HL-60 (cell line): ENCODE data around the gene THRB.

Experiments used
- DNase-seq, 2 experiments: peaks; one replicate each; pipeline ENCODE4 v3.0.0-alpha.2; 2010 to 2020; ENCODE audit warnings: low read depth in 1 of 2, low spot score in 1 of 2
- H3K27ac ChIP-seq: fragments of 250-450 bp; sonication (Bioruptor Pico); replicated peaks from 2 replicates; pipeline ENCODE4 v1.5.1; 2020; ENCODE audit warnings: mild to moderate bottlenecking, moderate library complexity
- H3K27me3 ChIP-seq: fragments of 250-450 bp; sonication (Bioruptor Pico); 2 replicates; pipeline ENCODE4 v1.5.1; 2021; ENCODE audit warnings: mild to moderate bottlenecking, moderate library complexity; ENCODE audit not compliant: insufficient read depth, poor library complexity, severe bottlenecking
- H3K4me3 ChIP-seq: replicated peaks from 2 replicates; pipeline ENCODE4 v1.5.1; 2011; ENCODE audit warnings: mild to moderate bottlenecking, control low read depth, low read length; ENCODE audit not compliant: insufficient read depth
- GABPA ChIP-seq: IDR thresholded peaks from 2 replicates; pipeline ENCODE4 v1.6.1; 2012; ENCODE audit warnings: low read depth
- POLR2AphosphoS5 ChIP-seq: IDR thresholded peaks from 2 replicates; pipeline ENCODE4 v1.6.1; 2012; ENCODE audit warnings: low read depth
- SPI1 ChIP-seq: IDR thresholded peaks from 2 replicates; pipeline ENCODE4 v1.6.1; 2012; ENCODE audit warnings: low read depth, mild to moderate bottlenecking, borderline replicate concordance
- TF ChIP-seq, protein P1 (sequence below): IDR thresholded peaks from 2 replicates; pipeline ENCODE4 v1.6.1; 2012; ENCODE audit warnings: low read depth; ENCODE audit not compliant: insufficient replicate concordance
- TF ChIP-seq, protein P2 (sequence below): IDR thresholded peaks from one replicate; pipeline ENCODE4 v1.5.1; 2011; ENCODE audit warnings: low read length, control low read depth, inconsistent platforms; ENCODE audit not compliant: insufficient read depth

Gene THRB

DNA sequence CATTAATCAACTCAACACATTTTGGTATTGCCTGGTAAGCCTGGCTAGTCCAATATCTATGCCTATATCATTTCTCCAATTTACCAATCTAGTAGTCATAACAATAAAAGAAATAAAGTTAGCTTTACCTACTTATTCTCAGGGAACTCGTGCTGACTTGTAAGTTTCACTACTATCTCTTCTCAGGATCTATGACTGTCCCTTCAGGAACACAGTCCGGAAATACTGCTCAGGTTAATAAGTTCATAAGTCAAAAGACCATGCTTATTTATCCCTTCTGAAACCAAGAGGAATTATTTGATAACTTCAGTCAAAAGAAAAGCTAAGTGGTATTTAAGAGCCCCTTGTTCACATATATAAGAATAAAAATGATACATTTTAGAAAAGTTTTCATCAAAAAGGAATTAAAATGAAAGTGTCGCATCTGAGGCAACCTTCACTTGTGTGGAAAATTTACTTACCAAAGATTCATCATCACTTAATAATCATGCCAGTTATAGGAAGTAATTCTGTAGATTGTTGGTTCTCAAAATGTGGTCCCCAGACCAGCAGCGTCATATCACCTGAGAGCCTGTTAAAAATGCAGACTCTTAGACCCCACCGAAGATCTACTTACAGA is 15.5 kb upstream of the THRB start:
- no peak overlapping the region for H3K27ac ChIP-seq
- peaks cover 2% of the 10 kb centered on the region for H3K27me3 ChIP-seq
- DNase-seq = no peak
- H3K4me3 ChIP-seq = no peak overlapping the region
- TF ChIP-seq SPI1 (no peak), POLR2AphosphoS5 (no peak), GABPA (no peak)
- TF ChIP-seq, protein P1, sequence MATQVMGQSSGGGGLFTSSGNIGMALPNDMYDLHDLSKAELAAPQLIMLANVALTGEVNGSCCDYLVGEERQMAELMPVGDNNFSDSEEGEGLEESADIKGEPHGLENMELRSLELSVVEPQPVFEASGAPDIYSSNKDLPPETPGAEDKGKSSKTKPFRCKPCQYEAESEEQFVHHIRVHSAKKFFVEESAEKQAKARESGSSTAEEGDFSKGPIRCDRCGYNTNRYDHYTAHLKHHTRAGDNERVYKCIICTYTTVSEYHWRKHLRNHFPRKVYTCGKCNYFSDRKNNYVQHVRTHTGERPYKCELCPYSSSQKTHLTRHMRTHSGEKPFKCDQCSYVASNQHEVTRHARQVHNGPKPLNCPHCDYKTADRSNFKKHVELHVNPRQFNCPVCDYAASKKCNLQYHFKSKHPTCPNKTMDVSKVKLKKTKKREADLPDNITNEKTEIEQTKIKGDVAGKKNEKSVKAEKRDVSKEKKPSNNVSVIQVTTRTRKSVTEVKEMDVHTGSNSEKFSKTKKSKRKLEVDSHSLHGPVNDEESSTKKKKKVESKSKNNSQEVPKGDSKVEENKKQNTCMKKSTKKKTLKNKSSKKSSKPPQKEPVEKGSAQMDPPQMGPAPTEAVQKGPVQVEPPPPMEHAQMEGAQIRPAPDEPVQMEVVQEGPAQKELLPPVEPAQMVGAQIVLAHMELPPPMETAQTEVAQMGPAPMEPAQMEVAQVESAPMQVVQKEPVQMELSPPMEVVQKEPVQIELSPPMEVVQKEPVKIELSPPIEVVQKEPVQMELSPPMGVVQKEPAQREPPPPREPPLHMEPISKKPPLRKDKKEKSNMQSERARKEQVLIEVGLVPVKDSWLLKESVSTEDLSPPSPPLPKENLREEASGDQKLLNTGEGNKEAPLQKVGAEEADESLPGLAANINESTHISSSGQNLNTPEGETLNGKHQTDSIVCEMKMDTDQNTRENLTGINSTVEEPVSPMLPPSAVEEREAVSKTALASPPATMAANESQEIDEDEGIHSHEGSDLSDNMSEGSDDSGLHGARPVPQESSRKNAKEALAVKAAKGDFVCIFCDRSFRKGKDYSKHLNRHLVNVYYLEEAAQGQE = no peak
- TF ChIP-seq, protein P2, sequence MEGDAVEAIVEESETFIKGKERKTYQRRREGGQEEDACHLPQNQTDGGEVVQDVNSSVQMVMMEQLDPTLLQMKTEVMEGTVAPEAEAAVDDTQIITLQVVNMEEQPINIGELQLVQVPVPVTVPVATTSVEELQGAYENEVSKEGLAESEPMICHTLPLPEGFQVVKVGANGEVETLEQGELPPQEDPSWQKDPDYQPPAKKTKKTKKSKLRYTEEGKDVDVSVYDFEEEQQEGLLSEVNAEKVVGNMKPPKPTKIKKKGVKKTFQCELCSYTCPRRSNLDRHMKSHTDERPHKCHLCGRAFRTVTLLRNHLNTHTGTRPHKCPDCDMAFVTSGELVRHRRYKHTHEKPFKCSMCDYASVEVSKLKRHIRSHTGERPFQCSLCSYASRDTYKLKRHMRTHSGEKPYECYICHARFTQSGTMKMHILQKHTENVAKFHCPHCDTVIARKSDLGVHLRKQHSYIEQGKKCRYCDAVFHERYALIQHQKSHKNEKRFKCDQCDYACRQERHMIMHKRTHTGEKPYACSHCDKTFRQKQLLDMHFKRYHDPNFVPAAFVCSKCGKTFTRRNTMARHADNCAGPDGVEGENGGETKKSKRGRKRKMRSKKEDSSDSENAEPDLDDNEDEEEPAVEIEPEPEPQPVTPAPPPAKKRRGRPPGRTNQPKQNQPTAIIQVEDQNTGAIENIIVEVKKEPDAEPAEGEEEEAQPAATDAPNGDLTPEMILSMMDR = no peak

DNA sequence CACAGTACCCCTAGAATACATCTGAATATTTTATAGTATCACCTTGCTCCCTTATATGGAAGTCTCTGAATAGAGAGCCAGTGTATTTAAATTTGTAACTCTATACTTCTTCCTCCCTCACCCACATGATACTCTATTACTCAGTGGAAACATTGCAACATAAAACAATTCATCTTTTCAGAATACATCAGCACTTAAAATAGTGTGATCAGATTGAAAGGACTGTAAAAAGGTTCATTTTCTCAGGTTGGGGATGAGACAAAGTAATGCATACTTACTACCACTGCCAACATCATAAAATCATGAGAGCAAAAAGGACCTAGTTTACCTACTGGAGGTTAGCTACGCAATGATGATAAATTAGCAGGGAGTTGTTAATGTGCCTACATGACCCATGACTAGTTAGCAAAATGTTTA is 13.8 kb upstream of the THRB start:
- no peak overlapping the region for H3K27ac ChIP-seq
- H3K27me3 ChIP-seq = no peaks in the 10 kb centered on the region
- TF ChIP-seq, protein P1 = no peak
- TF ChIP-seq, protein P2 = no peak
- no peak for TF ChIP-seq POLR2AphosphoS5
- no peak for TF ChIP-seq GABPA
- TF ChIP-seq SPI1 = no peak
- DNase-seq = no peak
- no peak overlapping the region for H3K4me3 ChIP-seq

DNA sequence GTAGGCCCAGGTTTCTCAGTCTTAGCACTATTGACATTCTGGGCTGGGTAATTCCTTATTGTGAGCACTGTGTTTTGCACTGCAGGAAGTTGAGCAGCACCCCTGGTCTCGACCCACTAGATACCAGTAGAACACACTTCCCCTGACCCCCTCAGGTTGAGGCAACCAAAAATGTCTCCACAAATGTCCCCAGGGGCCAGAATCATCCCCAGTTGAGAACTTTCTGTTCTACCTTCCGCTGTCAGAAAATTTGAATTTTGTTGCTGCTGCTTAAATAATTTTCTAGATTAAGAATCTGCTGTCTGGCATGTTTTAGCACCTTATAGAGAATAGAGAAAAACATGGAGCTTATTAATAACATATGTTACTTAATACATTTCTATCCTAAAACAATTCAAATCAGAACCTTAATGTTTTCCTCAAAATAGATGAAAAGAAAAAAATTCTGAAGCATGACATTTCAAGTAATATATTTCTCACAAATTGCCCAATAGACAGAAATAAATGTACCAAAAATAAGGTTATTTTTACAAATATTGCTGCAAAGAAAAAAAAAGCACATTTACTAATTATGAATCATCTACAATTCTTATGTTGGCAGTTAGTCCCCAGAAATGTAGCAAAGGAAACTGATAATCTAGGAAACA is 13.2 kb upstream of the THRB start:
- Histone ChIP-seq H3K27me3 (no peaks in the 10 kb centered on the region), H3K27ac (no peak overlapping the region)
- TF ChIP-seq, protein P2 = no peak
- no peak for TF ChIP-seq SPI1
- no peak for TF ChIP-seq POLR2AphosphoS5
- TF ChIP-seq GABPA = no peak
- TF ChIP-seq, protein P1 = no peak

More for the DNA sequence above, 13.2 kb upstream of the THRB start:
- no peak overlapping the region for H3K4me3 ChIP-seq
- no peak for DNase-seq
